ENCODE data around the gene TUBGCP2. TPM values are rescaled to one million over a fixed set of nuclear protein-coding genes. Genes with fewer than 3 reads are reported as not detected.

The TUBGCP2 gene
- total RNA-seq, 1 donor from 2014 or later = 58.6 TPM

DNA sequence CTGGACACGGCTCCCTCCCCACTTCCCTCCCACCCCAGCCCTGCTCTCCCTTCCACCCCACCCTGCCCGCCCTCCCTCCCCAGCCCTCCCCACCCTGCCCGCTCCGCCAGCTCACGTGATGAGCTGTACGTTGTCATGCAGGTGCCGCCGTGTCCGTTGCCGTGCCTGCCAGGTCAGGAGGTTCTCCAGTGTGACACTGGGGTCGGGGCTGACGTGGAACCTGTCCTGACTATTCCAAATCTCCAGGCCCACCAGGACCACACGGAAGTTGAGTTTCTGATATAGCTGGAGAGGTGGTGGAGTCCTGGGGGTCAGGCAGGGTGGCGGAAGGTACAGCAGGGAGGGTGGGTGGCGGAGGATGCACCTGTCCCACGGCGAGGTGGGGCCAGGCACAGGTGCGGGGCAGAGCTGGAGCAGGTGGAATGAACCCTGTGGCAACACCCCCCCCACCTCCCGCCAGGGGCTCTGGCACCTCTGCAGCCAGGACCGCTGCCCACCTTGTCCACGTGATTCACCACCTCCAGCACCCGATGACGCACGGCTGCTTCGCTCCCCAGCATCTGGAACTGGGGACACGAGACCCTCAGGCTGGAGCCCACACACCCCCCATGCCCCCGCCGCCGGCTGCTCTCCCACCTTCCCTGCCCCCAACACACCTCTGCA, 36.2 kb downstream of the TUBGCP2 start:
- peaks cover 3% of the 10 kb centered on the region for H3K27me3 Mint-ChIP-seq
- DNase-seq (ENCODE audit: extremely low spot score, unreplicated experiment) = no peak
- no peak overlapping the region for H3K27ac Mint-ChIP-seq

DNA sequence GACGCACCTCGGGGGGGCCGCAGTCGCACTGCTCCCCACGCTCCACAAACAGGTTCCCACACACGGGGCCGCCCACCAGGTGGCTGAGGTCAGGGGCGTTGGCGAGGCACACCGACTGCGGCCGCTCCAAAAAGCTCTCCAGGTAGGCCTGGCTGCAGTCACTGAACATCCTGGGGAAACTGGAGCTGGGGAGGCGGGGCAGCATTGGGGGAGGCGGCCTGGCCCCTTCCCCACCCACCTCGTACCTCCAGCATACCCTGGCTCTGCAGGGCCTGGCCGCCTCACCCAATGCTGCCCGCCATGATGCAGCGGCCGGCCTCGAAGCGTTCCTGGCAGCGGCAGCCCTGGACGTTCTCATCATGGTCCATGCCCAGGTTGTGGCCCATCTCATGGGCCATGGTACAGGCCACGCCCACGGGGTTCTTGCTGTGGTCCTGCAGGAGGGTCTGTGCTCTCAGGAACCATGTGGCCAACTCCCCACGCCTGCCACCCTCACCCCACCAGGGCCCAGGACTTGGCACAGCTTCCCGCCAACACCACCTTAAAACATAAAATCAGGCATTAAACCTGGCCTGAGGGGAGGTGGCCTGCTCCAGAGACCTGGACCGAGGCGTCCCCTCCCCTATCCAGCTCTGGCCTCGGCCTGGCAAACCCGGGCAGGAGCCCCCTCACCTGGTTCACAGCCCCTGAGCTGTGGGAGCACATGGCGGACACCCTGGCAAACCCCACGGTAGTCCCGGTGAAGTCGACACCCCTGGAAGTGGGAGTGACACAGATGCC, 37.0 kb downstream of the TUBGCP2 start:
- no peak overlapping the region for H3K4me3 Mint-ChIP-seq
- no peak overlapping the region for H3K27ac Mint-ChIP-seq
- DNase-seq (ENCODE audit: extremely low spot score, unreplicated experiment) = no peak
- H3K4me1 Mint-ChIP-seq (ENCODE audit: unreplicated experiment) = no peaks in the 10 kb centered on the region
- no peaks in the 10 kb centered on the region for H3K9me3 Mint-ChIP-seq
- H3K27me3 Mint-ChIP-seq = peaks cover 3% of the 10 kb centered on the region
- TF ChIP-seq, protein P1, sequence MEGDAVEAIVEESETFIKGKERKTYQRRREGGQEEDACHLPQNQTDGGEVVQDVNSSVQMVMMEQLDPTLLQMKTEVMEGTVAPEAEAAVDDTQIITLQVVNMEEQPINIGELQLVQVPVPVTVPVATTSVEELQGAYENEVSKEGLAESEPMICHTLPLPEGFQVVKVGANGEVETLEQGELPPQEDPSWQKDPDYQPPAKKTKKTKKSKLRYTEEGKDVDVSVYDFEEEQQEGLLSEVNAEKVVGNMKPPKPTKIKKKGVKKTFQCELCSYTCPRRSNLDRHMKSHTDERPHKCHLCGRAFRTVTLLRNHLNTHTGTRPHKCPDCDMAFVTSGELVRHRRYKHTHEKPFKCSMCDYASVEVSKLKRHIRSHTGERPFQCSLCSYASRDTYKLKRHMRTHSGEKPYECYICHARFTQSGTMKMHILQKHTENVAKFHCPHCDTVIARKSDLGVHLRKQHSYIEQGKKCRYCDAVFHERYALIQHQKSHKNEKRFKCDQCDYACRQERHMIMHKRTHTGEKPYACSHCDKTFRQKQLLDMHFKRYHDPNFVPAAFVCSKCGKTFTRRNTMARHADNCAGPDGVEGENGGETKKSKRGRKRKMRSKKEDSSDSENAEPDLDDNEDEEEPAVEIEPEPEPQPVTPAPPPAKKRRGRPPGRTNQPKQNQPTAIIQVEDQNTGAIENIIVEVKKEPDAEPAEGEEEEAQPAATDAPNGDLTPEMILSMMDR (conservative IDR thresholded peaks at IDR 0.05) = no peak
- H3K36me3 Mint-ChIP-seq = no peaks in the 10 kb centered on the region

More for the DNA sequence above, 36.2 kb downstream of the TUBGCP2 start:
- TF ChIP-seq, protein P1 (conservative IDR thresholded peaks at IDR 0.05) = no peak
- Mint-ChIP-seq H3K4me1 (ENCODE audit: unreplicated experiment) (no peaks in the 10 kb centered on the region), H3K4me3 (no peak overlapping the region), H3K9me3 (no peaks in the 10 kb centered on the region), H3K36me3 (no peaks in the 10 kb centered on the region)

DNA sequence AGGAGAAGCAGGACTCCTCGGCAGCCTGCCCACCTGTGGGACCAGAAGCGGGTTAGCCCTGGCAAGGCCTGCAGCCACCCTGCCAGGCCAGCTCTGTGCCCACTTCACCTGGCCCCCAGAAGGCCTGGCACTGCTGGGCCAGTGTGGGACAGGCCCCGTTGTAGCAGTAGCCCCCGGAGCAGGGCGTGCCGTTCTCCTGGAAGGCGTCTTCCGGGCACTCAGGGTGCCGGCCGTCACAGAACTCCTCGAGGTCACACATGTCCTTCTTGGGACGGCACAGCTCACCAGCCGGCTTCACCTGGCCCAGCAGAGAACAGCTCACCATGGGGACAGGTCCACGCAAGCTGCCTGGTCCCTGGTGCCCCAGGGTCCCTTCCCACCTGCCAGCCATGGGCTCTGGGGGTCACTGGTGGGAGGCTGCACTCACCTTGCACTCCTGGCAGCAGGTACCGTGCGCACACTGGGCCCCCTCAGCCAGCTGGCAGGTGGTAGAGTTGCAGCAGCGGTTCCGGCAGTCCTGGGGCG, 37.8 kb downstream of the TUBGCP2 start:
- peaks cover under 1% of the 10 kb centered on the region for H3K27me3 Mint-ChIP-seq
- no peak overlapping the region for H3K4me3 Mint-ChIP-seq
- TF ChIP-seq, protein P1 (conservative IDR thresholded peaks at IDR 0.05) = no peak
- no peaks in the 10 kb centered on the region for H3K36me3 Mint-ChIP-seq
- no peak for DNase-seq (ENCODE audit: extremely low spot score, unreplicated experiment)
- no peaks in the 10 kb centered on the region for H3K4me1 Mint-ChIP-seq (ENCODE audit: unreplicated experiment)
- H3K9me3 Mint-ChIP-seq = no peaks in the 10 kb centered on the region
- H3K27ac Mint-ChIP-seq = no peak overlapping the region

DNA sequence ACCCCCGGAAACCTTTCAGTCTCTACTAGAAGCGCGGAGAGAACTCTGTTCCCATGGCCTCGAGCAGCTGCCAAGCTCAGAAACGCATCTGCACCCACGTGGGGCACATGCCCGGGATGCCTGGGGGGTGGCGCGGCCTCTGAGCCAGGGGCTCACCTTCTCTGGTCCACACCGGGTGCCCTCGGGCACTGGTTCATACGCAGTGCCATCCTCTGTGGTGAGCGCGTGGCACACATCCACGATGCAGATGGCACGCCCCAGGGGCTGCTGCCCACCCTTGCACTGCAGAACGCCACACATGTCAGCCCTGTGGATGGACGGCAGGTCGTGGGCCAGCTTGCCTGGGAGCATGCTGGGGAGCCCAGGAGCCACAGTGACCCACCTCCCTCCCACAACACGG, 38.5 kb downstream of the TUBGCP2 start:
- H3K4me1 Mint-ChIP-seq (ENCODE audit: unreplicated experiment) = no peaks in the 10 kb centered on the region
- no peaks in the 10 kb centered on the region for H3K36me3 Mint-ChIP-seq
- H3K4me3 Mint-ChIP-seq = no peak overlapping the region
- no peak overlapping the region for H3K27ac Mint-ChIP-seq
- DNase-seq (ENCODE audit: extremely low spot score, unreplicated experiment) = no peak
- no peaks in the 10 kb centered on the region for H3K27me3 Mint-ChIP-seq
- no peaks in the 10 kb centered on the region for H3K9me3 Mint-ChIP-seq
- TF ChIP-seq, protein P1 (conservative IDR thresholded peaks at IDR 0.05) = no peak

DNA sequence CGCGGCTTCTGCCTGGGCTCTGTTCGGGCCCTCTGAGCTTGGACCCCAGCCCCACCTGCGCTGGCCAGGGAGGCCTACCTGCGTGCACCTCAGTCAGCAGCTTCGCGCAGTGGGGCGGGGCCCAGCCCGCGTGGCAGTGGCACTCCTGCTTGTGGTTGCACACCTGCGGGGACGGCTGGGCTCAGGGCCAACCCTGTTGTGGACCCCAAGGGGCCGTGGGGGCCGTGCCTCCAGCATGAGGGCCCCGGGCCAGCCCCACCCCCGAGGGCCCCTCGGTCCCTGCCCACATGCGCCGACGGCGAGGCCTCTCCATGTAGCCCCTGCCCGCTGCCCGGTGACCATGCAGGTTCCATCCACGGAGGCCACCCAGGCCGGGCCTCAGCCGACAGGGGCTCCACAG, 39.3 kb downstream of the TUBGCP2 start:
- no peaks in the 10 kb centered on the region for H3K36me3 Mint-ChIP-seq
- no peaks in the 10 kb centered on the region for H3K27me3 Mint-ChIP-seq
- H3K4me3 Mint-ChIP-seq = no peak overlapping the region
- H3K9me3 Mint-ChIP-seq = no peaks in the 10 kb centered on the region
- H3K27ac Mint-ChIP-seq = no peak overlapping the region
- no peaks in the 10 kb centered on the region for H3K4me1 Mint-ChIP-seq (ENCODE audit: unreplicated experiment)
- no peak for DNase-seq (ENCODE audit: extremely low spot score, unreplicated experiment)
- TF ChIP-seq, protein P1 (conservative IDR thresholded peaks at IDR 0.05) = no peak
